H9 (cell line): ENCODE results near the gene RPS23. TPM values are rescaled to one million over a fixed set of nuclear protein-coding genes. Genes with fewer than 3 reads are reported as not detected.

Experiments used
- DNase-seq: peaks from one replicate; pipeline ENCODE4 v3.0.0-alpha.2; 2017
- H2AFZ ChIP-seq: one replicate; pipeline ENCODE4 v1.6.1; 2013; ENCODE audit warnings: mild to moderate bottlenecking, low read length, control low read depth, moderate library complexity
- H2AK5ac ChIP-seq: 2 replicates; pipeline ENCODE4 v1.6.1; 2013; ENCODE audit warnings: low read length, control low read depth, mixed read lengths; ENCODE audit not compliant: insufficient read length
- H2BK120ac ChIP-seq: one replicate; pipeline ENCODE4 v1.6.1; 2013; ENCODE audit warnings: low read depth, mild to moderate bottlenecking, low read length, control low read depth, inconsistent platforms; ENCODE audit not compliant: poor library complexity, severe bottlenecking
- H2BK12ac ChIP-seq: 2 replicates; pipeline ENCODE4 v1.6.1; 2013; ENCODE audit warnings: low read length, control low read depth, mixed read lengths, low read depth; ENCODE audit not compliant: insufficient read length
- H2BK15ac ChIP-seq: 2 replicates; pipeline ENCODE4 v1.6.1; 2013; ENCODE audit warnings: low read depth, low read length, control low read depth
- H2BK20ac ChIP-seq: one replicate; pipeline ENCODE4 v1.6.1; 2013; ENCODE audit warnings: low read depth, mild to moderate bottlenecking, low read length, control low read depth, inconsistent platforms; ENCODE audit not compliant: poor library complexity, severe bottlenecking
- H2BK5ac ChIP-seq: 2 replicates; pipeline ENCODE4 v1.6.1; 2013; ENCODE audit warnings: low read length, control low read depth, mixed read lengths; ENCODE audit not compliant: insufficient read length
- H3K14ac ChIP-seq: 2 replicates; pipeline ENCODE4 v1.6.1; 2013; ENCODE audit warnings: low read length, control low read depth; ENCODE audit not compliant: insufficient read depth
- H3K18ac ChIP-seq: 2 replicates; pipeline ENCODE4 v1.6.1; 2013; ENCODE audit warnings: low read depth, mild to moderate bottlenecking, mixed read lengths, low read length, control low read depth; ENCODE audit not compliant: insufficient read length
- H3K23ac ChIP-seq: 2 replicates; pipeline ENCODE4 v1.6.1; 2013; ENCODE audit warnings: low read length, control low read depth, mixed read lengths, low read depth; ENCODE audit not compliant: insufficient read length
- H3K23me2 ChIP-seq: 2 replicates; pipeline ENCODE4 v1.6.1; 2013; ENCODE audit warnings: low read depth, mild to moderate bottlenecking, mixed read lengths, low read length, control low read depth; ENCODE audit not compliant: insufficient read length, poor library complexity, severe bottlenecking
- H3K27ac ChIP-seq: 2 replicates; pipeline ENCODE4 v1.5.1; 2013; ENCODE audit warnings: low read length, control low read depth, mixed read lengths, low read depth; ENCODE audit not compliant: insufficient read length
- H3K27me3 ChIP-seq: 2 replicates; pipeline ENCODE4 v1.6.1; 2013; ENCODE audit warnings: low read length, control low read depth, inconsistent platforms; ENCODE audit not compliant: insufficient read depth
- H3K4ac ChIP-seq: 2 replicates; pipeline ENCODE4 v1.6.1; 2013; ENCODE audit warnings: low read depth, mild to moderate bottlenecking, control low read depth, inconsistent platforms, low read length, moderate library complexity
- H3K4me1 ChIP-seq: 2 replicates; pipeline ENCODE4 v1.6.1; 2013; ENCODE audit warnings: low read length, control low read depth, inconsistent platforms; ENCODE audit not compliant: insufficient read depth
- H3K4me2 ChIP-seq: 2 replicates; pipeline ENCODE4 v1.6.1; 2013; ENCODE audit warnings: low read length, control low read depth, mixed read lengths; ENCODE audit not compliant: insufficient read length, insufficient read depth
- H3K56ac ChIP-seq: 2 replicates; pipeline ENCODE4 v1.6.1; 2013; ENCODE audit warnings: low read depth, mild to moderate bottlenecking, mixed read lengths, low read length, control low read depth; ENCODE audit not compliant: insufficient read length
- H3K79me1 ChIP-seq: 2 replicates; pipeline ENCODE4 v1.6.1; 2013; ENCODE audit warnings: low read depth, mild to moderate bottlenecking, moderate library complexity, low read length, control low read depth, inconsistent platforms; ENCODE audit not compliant: insufficient read depth, poor library complexity, severe bottlenecking
- H3K79me2 ChIP-seq: 2 replicates; pipeline ENCODE4 v1.6.1; 2013; ENCODE audit warnings: low read length, control low read depth, inconsistent platforms; ENCODE audit not compliant: insufficient read depth
- H3K9ac ChIP-seq: 2 replicates; pipeline ENCODE4 v1.6.1; 2013; ENCODE audit warnings: low read length, control low read depth, mixed read lengths; ENCODE audit not compliant: insufficient read length; ENCODE audit errors: extremely low read depth
- H3K9me3 ChIP-seq: one replicate; pipeline ENCODE4 v1.6.1; 2013; ENCODE audit warnings: low read depth, low read length, inconsistent platforms; ENCODE audit not compliant: control insufficient read depth
- H3T11ph ChIP-seq: one replicate; pipeline ENCODE4 v1.6.1; 2013; ENCODE audit warnings: mild to moderate bottlenecking, low read length, control low read depth, inconsistent platforms
- H4K20me1 ChIP-seq: one replicate; pipeline ENCODE4 v1.6.1; 2013; ENCODE audit not compliant: control insufficient read depth, insufficient read length, insufficient read depth
- H4K5ac ChIP-seq: 2 replicates; pipeline ENCODE4 v1.6.1; 2013; ENCODE audit warnings: low read depth, mild to moderate bottlenecking, mixed read lengths, low read length, control low read depth; ENCODE audit not compliant: insufficient read length
- H4K8ac ChIP-seq: replicated peaks from 2 replicates; pipeline ENCODE4 v1.6.1; 2013; ENCODE audit warnings: low read length, control low read depth, mixed read lengths, low read depth; ENCODE audit not compliant: insufficient read length
- H4K91ac ChIP-seq: 2 replicates; pipeline ENCODE4 v1.6.1; 2013; ENCODE audit warnings: low read depth, mild to moderate bottlenecking, moderate library complexity, mixed read lengths, low read length, control low read depth; ENCODE audit not compliant: insufficient read length
- H3K27ac Mint-ChIP-seq, 3 experiments: 2 replicates in 2 of 3; 3 replicates in 1 of 3; pipeline ENCODE4 v1.8.0; 2020 to 2021; ENCODE audit warnings: mixed read lengths in 3 of 3, mild to moderate bottlenecking in 1 of 3, moderate library complexity in 1 of 3
- H3K27me3 Mint-ChIP-seq: 2 replicates; pipeline ENCODE4 v1.8.0; 2021; ENCODE audit warnings: low read depth, mild to moderate bottlenecking, moderate library complexity, mixed read lengths
- H3K36me3 Mint-ChIP-seq, 3 experiments: 2 replicates in 2 of 3; 3 replicates in 1 of 3; pipeline ENCODE4 v1.8.0; 2020 to 2021; ENCODE audit warnings: low read depth in 3 of 3, mixed read lengths in 3 of 3; ENCODE audit not compliant: insufficient read depth in 1 of 3
- H3K4me1 Mint-ChIP-seq, 2 experiments: 2 replicates each; pipeline ENCODE4 v1.8.0; 2020; ENCODE audit warnings: mixed read lengths in 2 of 2
- H3K4me3 Mint-ChIP-seq, 2 experiments: 2 replicates in 1 of 2; 3 replicates in 1 of 2; pipeline ENCODE4 v1.8.0; 2020 to 2021; ENCODE audit warnings: mild to moderate bottlenecking in 2 of 2, mixed read lengths in 2 of 2, moderate library complexity in 1 of 2
- H3K9me3 Mint-ChIP-seq, 2 experiments: 2 replicates in 1 of 2; 3 replicates in 1 of 2; pipeline ENCODE4 v1.8.0; 2020; ENCODE audit warnings: mild to moderate bottlenecking in 2 of 2, mixed read lengths in 2 of 2, moderate library complexity in 1 of 2
- WGBS: extraction: QIAGEN DNeasy Blood & Tissue Kit; methylation state at CpG from one replicate; pipeline ENCODE4 v1.1.7; 2013; ENCODE audit warnings: missing lambda C conversion rate, low lambda C conversion rate, mixed read lengths; ENCODE audit not compliant: insufficient read length; ENCODE audit errors: extremely low coverage; 5-methylcytosine and 5-hydroxymethylcytosine counted together
- total RNA-seq: library from RNA; stranded (reverse); gene quantifications from 2 replicates; pipeline ENCODE4 v1.2.1, GENCODE V29; 2021
- TF ChIP-seq, protein P1 (sequence below): fragments of 200-600 bp; sonication (generic); conservative IDR thresholded peaks from 3 replicates; pipeline ENCODE4 v1.8.0; 2021; ENCODE audit warnings: antibody characterized with exemption, mild to moderate bottlenecking

RPS23 gene
- total RNA-seq, 1 experiment from 2014 or later, result 2,916 TPM

DNA sequence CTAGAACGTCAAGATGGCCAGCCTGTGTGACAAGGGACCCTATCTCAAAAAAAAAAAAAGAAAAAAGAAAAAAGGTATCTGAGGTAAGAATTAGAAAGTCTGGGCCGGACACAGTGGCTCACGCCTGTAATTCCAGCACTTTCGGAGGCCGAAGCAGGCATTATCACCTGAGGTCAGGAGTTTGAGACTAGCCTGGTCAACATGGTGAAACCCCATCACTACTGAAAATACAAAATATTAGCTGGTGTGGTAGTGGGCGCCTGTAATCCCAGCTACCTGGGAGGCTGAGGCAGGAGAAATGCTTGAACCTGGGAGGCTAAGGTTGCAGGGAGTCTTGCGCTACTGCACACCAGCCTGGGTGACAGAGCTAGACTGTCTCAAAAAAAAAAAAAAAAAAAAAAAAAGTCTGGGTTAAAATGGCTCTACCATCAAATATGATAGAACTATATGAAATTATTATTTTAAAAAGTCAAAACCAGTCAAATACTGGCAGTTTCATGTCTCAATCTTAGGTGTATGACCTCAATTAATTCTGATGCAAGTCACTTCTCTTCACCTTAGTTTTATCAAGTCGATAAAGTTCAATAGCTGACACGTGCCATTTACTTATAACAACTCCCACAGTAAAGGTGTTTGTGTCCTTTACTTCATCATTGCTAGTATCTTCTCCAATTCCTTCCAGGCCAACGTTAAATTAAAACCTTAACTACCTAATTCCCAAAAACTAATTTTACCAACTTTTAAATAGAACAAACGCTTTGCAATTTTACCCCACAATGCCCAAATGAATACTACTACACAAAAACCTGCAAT lies 1.1 kb downstream of the RPS23 start:
- Histone ChIP-seq H3K9me3 (no peaks in the 10 kb centered on the region), H4K20me1 (no peaks in the 10 kb centered on the region), H3K23ac (no peak overlapping the region), H3K4me2 (peak overlapping the region; percentile 58), H3K9ac (peak overlapping the region; percentile 99), H3K4me1 (no peaks in the 10 kb centered on the region; the same call in 1 of the 2 replicates), H3K4ac (no peak overlapping the region; the same call in 1 of the 2 replicates), H4K5ac (no peak overlapping the region), H3K23me2 (peaks cover 4% of the 10 kb centered on the region), H3K79me2 (peaks cover 5% of the 10 kb centered on the region; the same call in 1 of the 2 replicates), H2AFZ (no peak overlapping the region), H2BK15ac (no peak overlapping the region), H4K8ac (no peak overlapping the region), H2BK20ac (no peak overlapping the region), H2BK12ac (no peak overlapping the region), H3K27ac (peak overlapping the region; percentile 63), H2BK120ac (no peak overlapping the region), H3K79me1 (no peaks in the 10 kb centered on the region), H3K18ac (no peak overlapping the region), H3K14ac (peak overlapping the region; percentile 69; the same call in 1 of the 2 replicates), H3K27me3 (no peaks in the 10 kb centered on the region), H2AK5ac (no peak overlapping the region), H4K91ac (no peak overlapping the region), H3K56ac (no peak overlapping the region), H3T11ph (no peak overlapping the region), H2BK5ac (no peak overlapping the region)
- Mint-ChIP-seq H3K36me3 (peaks cover 34 to 46% (median 43%) of the 10 kb centered on the region in 3 experiments), H3K4me1 (peaks cover 42 to 52% of the 10 kb centered on the region in 2 experiments), H3K27ac (peak overlapping the region; percentile 99 to 100 (median 100)), H3K27me3 (no peaks in the 10 kb centered on the region; the same call in 1 of the 2 replicates), H3K4me3 (peak overlapping the region; percentile 92), H3K9me3 (no peaks in the 10 kb centered on the region; a peak in 1 of 5 replicates)
- TF ChIP-seq, protein P1, sequence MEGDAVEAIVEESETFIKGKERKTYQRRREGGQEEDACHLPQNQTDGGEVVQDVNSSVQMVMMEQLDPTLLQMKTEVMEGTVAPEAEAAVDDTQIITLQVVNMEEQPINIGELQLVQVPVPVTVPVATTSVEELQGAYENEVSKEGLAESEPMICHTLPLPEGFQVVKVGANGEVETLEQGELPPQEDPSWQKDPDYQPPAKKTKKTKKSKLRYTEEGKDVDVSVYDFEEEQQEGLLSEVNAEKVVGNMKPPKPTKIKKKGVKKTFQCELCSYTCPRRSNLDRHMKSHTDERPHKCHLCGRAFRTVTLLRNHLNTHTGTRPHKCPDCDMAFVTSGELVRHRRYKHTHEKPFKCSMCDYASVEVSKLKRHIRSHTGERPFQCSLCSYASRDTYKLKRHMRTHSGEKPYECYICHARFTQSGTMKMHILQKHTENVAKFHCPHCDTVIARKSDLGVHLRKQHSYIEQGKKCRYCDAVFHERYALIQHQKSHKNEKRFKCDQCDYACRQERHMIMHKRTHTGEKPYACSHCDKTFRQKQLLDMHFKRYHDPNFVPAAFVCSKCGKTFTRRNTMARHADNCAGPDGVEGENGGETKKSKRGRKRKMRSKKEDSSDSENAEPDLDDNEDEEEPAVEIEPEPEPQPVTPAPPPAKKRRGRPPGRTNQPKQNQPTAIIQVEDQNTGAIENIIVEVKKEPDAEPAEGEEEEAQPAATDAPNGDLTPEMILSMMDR, result no peak
- DNase-seq, result no peak
- WGBS, result 100% methylated on average over 2 of the region's 11 CpGs
